Tibial artery (tissue), 4 donors: Measurements from ENCODE around the gene FGF11.

Source experiments
- DNase-seq, 2 donors: peaks; one replicate each; pipeline ENCODE4 v3.0.0-alpha.2; 2019
- H3K27ac ChIP-seq, 2 donors: fragments of 200-600 bp; sonication (generic) in 1 of 2; 1 replicate in 1 of 2; 2 replicates in 1 of 2; pipeline ENCODE4 v1.5.1; 2018 to 2019; ENCODE audit warnings: mild to moderate bottlenecking in 1 of 2
- H3K27me3 ChIP-seq, 2 donors: fragments of 200-600 bp; sonication (generic) in 1 of 2; one replicate each; pipeline versions ENCODE4 v1.5.1 to v1.6.0; 2016 to 2019
- H3K36me3 ChIP-seq, 3 donors: fragments of 200-600 bp; sonication (generic) in 2 of 3; one replicate each; pipeline ENCODE4 v1.5.1; 2016 to 2019; ENCODE audit warnings: mild to moderate bottlenecking in 2 of 3
- H3K4me1 ChIP-seq, 4 donors: fragments of 200-600 bp; sonication (generic) in 2 of 4; 1 replicate in 3 of 4; 2 replicates in 1 of 4; pipeline ENCODE4 v1.5.1; 2016 to 2019
- H3K4me3 ChIP-seq, 2 donors: fragments of 200-600 bp; sonication (generic) in 1 of 2; 1 replicate in 1 of 2; 2 replicates in 1 of 2; pipeline ENCODE4 v1.5.1; 2018 to 2019; ENCODE audit warnings: mild to moderate bottlenecking in 2 of 2
- H3K9me3 ChIP-seq, 3 donors: fragments of 200-600 bp; sonication (generic) in 1 of 3; one replicate each; pipeline ENCODE4 v1.5.1; 2016 to 2019
- intact Hi-C: fragments of 100-400 bp; cut with DNase I; formaldehyde crosslinking; loops from one replicate; pipeline ENCODE4 v1.15.0; 2023; ENCODE audit warnings: low total_unique reads
- TF ChIP-seq, protein P1 (sequence below), 2 experiments: fragments of 200-600 bp in 1 of 2; fragments of 450-650 bp in 1 of 2; IDR thresholded peaks; one replicate each; pipeline ENCODE4 v1.5.1; 2017 to 2019; ENCODE audit warnings: antibody characterized with exemption in 2 of 2, mild to moderate bottlenecking in 1 of 2, moderate library complexity in 1 of 2

The FGF11 gene

GRCh38 chr17:7423679-7424078, 15.6 kb upstream of the FGF11 start:
- intact Hi-C loops = no loop called here
- TF ChIP-seq, protein P1, sequence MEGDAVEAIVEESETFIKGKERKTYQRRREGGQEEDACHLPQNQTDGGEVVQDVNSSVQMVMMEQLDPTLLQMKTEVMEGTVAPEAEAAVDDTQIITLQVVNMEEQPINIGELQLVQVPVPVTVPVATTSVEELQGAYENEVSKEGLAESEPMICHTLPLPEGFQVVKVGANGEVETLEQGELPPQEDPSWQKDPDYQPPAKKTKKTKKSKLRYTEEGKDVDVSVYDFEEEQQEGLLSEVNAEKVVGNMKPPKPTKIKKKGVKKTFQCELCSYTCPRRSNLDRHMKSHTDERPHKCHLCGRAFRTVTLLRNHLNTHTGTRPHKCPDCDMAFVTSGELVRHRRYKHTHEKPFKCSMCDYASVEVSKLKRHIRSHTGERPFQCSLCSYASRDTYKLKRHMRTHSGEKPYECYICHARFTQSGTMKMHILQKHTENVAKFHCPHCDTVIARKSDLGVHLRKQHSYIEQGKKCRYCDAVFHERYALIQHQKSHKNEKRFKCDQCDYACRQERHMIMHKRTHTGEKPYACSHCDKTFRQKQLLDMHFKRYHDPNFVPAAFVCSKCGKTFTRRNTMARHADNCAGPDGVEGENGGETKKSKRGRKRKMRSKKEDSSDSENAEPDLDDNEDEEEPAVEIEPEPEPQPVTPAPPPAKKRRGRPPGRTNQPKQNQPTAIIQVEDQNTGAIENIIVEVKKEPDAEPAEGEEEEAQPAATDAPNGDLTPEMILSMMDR (IDR thresholded peaks at IDR 0.05) = no peak
- Histone ChIP-seq H3K4me1 (no peaks in the 10 kb centered on the region), H3K9me3 (no peaks in the 10 kb centered on the region), H3K27ac (no peak overlapping the region), H3K27me3 (peaks cover 0 to 7% of the 10 kb centered on the region in 2 donors), H3K36me3 (no peaks in the 10 kb centered on the region), H3K4me3 (no peak overlapping the region)
- DNase-seq = no peak

GRCh38 chr17:7425316-7425715, 14.0 kb upstream of the FGF11 start, which contains the start of gene SPEM2:
SPEM2 (plus strand) TSS chr17:7425616; CDS start chr17:7425689, 73 bp downstream.
- no peaks in the 10 kb centered on the region for H3K36me3 ChIP-seq
- H3K27ac ChIP-seq = no peak within 1 kb of the TSS
- no peak for DNase-seq
- no peak within 1 kb of the TSS for H3K4me3 ChIP-seq
- TF ChIP-seq, protein P1 (IDR thresholded peaks at IDR 0.05) = no peak
- H3K4me1 ChIP-seq = no peaks in the 10 kb centered on the region
- no peaks in the 10 kb centered on the region for H3K27me3 ChIP-seq
- H3K9me3 ChIP-seq = no peaks in the 10 kb centered on the region
- intact Hi-C loops = no loop called here

DNA sequence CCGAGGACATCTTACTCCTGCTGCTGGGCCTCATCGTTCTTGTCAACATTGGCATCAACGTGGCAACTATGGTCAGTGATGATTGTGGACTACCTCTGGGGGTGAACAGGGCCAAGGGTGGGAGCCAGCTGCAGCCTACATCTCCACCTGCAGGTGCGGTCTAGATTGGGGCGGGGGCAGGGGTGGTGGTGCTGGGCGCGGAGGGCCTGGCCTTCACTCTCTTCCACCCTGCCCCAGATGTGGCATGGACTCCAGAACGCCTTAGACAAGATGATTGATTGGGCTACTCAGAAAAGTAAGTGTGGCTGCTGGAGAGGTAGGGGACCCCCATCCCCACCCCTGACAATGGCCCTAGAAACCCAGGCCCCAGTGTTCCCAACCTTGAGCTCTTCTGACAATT, 13.6 kb upstream of the FGF11 start:
- H3K36me3 ChIP-seq = no peaks in the 10 kb centered on the region
- intact Hi-C loops = no loop called here
- H3K9me3 ChIP-seq = no peaks in the 10 kb centered on the region
- TF ChIP-seq, protein P1 (IDR thresholded peaks at IDR 0.05) = no peak
- no peak for DNase-seq
- no peak overlapping the region for H3K27ac ChIP-seq
- no peaks in the 10 kb centered on the region for H3K27me3 ChIP-seq
- H3K4me1 ChIP-seq = no peaks in the 10 kb centered on the region
- H3K4me3 ChIP-seq = no peak overlapping the region

GRCh38 chr17:7426203-7426863, 13.0 kb upstream of the FGF11 start:
- Histone ChIP-seq H3K4me3 (no peak overlapping the region), H3K36me3 (no peaks in the 10 kb centered on the region), H3K9me3 (no peaks in the 10 kb centered on the region), H3K27me3 (no peaks in the 10 kb centered on the region), H3K4me1 (no peaks in the 10 kb centered on the region), H3K27ac (no peak overlapping the region)
- intact Hi-C loops = no loop called here
- DNase-seq = no peak
- TF ChIP-seq, protein P1 (IDR thresholded peaks at IDR 0.05) = no peak

GRCh38 chr17:7426896-7427489, 12.3 kb upstream of the FGF11 start:
- no peak for DNase-seq

More at GRCh38 chr17:7426896-7427489, 12.3 kb upstream of the FGF11 start:
- intact Hi-C loops = no loop called here
- H3K27me3 ChIP-seq = no peaks in the 10 kb centered on the region
- no peaks in the 10 kb centered on the region for H3K36me3 ChIP-seq
- H3K4me3 ChIP-seq = no peak overlapping the region
- no peaks in the 10 kb centered on the region for H3K4me1 ChIP-seq
- no peaks in the 10 kb centered on the region for H3K9me3 ChIP-seq
- no peak overlapping the region for H3K27ac ChIP-seq
- TF ChIP-seq, protein P1 (IDR thresholded peaks at IDR 0.05) = no peak
